Measurements from ENCODE around the gene HHATL.

- TF ChIP-seq CTCF (IDR thresholded peaks at IDR 0.05), result no peak
- TF ChIP-seq POLR2A (IDR thresholded peaks at IDR 0.05), result no peak
Measured at GRCh38 chr3:42728056-42728455, 25.5 kb upstream of the HHATL start.
